Activated naive CD8-positive, alpha-beta T cell treated with anti-CD3 and anti-CD28 coated beads, Interleukin-2, amount 50 U/mL, for 16 hours (primary cell): Measurements from ENCODE around the gene LRRC17.

ENCODE experiments used
- DNase-seq: peaks from one replicate; pipeline ENCODE4 v3.0.0-alpha.2; 2020; ENCODE audit warnings: low read depth, low spot score

The LRRC17 gene

DNA sequence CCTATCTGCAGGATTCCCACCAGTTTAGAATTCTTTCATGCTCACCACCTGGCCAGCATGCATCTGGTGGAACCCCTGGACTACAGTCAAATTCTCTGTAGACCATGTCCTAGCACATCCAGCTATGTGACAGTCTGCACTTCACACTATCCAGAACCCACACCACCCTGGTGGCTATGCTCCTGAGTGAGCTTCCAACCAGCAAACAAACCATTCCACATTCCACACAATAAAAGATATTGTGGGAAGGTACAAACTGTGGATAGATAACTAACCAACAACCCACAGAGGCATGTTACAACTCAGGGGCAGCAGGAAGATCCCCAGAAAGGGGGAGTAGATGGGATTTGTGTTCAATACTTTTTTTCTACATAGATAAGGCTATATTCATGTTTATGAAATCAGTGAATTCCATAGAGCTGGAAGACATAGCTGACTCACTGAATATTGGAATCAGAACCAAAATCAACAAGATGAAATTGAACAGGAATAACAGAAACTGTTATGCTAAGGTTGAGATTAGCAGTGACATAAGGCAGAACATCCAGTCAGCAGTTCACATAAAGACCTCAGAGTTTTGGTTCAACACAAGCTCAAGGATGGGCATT, 72.5 kb downstream of the LRRC17 start:
- DNase-seq, result no peak

DNA sequence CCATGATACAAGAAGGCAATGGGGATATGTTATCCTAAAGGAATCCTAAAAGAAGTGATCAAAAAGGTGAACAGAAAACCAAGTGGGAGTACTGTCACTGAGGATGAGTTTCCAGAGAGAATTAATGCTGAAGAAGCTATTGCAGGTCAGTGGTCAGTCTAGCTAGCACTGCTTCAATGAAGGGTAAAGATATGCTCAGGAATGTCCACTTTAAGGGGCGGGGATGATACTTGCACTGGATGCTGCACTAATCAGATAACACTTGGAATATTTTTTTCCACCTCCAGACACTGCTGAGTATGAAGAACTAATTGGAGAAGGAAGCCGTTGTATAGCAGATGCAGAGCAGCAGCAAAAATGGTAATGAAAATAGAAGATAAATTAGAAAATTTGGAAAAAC, 75.3 kb downstream of the LRRC17 start:
- no peak for DNase-seq

DNA sequence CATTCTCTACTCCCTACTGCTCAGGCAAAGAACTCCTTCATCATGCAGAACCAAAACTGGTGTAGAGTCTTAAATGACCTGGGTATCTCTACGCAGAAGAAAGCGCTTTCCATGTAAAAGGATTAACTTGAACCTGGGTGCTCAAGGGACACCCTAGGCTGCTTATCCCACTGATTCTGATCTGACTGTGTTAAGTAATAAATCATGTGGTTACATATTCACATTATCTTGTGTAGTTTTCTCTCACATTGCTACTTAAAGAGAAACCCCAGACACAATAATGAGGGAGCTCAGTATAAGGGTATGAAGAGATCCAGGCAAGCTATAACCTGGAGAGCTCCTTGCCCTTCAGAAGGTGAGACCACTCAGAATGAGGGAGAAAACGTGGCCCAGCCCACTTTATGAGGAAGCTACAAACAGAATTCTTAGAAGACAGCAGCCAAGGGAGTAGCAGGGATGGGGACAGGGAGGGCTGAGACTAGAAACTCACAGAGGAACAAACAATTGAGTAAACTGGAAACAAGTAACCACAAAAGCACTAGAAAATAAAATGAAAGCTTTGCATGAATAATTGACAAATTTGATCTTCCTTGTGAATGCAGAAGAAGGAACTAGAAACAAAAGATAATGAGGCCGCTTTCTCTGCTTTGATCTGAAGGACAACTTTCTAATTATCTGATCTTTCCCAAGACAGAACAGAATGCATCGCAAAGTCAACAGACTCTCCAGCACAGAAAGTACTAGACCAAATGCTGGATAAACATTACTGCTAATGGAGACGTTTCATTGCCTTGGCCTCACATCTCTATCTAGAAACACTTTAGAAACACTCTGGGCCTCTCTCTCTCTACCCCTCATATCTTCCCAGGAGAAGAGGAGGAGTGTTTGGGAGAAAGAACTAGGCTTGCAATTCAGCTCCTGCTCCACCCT, 76.1 kb downstream of the LRRC17 start:
- DNase-seq, result no peak

DNA sequence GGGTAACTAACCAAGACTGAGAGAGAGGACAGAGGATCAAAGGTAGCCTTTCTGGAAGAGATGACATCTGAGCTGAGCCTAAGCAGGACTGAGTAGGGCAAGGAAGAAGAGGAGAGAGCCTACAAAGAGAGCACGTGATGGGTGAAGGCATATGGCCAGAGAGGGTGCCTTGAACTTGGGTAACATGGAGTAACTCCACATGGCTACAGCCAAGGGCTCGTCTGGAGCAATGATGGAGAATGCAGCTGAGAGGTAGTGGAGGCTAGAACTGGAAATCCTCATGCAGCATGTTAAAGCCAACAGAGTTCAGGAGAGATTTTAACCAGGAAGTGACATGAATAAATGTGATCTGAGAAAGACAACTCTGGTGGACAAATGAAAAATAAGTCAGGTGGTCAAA, 77.8 kb downstream of the LRRC17 start:
- no peak for DNase-seq

DNA sequence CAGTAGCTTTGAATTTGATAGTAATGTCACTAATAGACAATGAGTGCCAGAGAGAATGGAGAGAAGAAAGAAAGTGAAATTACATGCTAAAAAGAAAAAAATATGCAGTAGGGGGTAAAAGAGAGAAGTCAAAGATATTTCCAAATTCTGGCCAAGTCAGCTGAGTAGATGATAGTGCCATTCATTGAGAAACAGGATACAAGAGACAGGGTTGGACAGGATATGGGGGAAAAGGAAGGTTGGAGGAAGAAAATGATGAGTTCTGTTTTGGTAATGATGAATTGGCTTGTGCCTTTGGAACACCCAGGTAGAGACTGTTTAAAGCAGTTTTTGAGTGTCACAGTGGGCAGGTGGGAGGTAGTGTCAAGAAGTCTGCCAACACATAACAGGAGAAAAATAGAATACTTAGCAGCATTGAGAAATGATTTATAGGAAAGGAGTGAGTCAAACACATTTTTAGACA, 78.3 kb downstream of the LRRC17 start:
- DNase-seq, result no peak

DNA sequence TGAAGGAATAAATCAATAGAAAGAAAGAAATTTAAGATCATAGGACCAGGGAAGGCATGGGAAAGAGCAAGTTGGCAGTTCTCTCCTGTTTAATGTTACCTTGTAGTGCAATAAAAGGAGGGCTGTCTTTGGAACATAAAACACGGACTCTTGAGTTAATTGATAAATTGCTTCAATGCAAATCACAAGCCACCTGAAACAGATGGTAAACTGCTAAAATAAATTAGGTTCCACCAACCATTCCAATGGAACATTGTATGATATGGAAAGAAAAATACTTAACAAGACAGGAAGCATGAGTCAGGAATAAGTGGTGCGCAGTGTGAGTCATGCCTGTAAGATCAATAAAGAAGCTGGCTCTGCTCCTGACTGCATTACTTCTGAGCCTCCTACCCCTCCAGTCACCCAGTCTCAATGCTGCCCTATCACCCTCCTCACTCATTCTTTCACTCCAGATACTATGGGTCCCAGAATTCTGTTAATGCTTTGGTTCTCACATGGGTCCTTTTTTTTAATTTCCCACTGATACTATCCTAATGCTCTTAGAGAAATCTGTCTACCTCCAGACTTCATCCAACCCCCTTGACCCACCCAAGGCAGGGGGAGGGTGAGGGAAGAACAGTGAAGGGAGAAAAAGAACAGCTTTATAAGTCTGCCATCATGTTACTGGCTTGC, 78.9 kb downstream of the LRRC17 start:
- DNase-seq, result no peak

DNA sequence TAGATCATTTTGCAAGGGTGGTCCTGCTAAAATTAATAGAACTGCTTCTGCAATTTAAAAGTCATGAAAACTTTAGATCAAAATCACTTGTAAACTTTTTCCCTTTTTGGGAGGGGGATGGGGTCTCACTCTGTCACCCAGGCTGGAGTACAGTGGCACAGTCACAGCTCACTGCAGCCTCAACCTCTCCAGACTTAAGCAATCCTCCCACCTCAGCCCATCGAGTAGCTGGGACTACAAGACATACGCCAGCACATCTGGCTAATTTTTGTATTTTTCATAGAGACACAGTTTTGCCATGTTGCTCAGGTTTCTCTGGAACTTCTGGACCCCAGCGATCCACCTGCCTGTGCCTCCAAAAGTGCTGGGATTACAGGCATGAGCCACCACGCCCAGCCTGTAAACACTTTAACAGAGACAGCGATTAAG, 79.7 kb downstream of the LRRC17 start:
- DNase-seq, result no peak

DNA sequence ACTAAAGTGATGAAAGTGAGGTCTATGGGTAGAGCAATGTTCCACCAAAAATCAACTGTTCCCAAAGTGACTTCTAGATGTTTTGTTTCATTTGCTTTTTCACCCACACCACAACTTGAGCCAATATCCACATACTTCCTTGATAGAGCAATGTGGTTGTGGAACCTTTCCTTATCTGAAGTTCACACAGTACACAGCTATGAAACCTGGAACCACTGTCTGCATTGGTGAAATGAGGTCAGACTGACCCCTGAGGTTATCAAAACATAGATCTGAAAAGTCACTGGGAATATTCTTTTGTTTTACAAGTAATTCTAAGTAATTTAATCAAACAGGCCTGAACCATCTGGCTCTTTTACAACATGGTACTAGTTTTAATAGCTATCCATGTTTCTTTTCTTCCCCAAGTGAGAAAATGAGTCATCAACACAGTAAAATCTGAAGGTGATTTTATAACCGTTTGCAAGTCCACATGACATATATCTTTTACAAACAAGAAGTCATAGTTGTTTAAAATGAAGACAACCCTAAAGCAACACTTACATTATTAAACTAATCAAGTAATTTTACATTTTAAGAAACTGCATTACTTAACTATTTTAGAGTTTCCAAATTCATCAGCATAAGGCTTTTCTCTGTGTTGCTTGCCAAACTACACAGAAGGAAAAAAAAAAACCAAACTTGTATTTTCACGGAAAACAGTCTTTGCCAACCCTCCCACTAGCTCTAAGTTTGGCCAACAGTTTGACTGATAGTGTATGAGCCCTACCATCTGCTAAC, 80.3 kb downstream of the LRRC17 start:
- DNase-seq, result no peak

DNA sequence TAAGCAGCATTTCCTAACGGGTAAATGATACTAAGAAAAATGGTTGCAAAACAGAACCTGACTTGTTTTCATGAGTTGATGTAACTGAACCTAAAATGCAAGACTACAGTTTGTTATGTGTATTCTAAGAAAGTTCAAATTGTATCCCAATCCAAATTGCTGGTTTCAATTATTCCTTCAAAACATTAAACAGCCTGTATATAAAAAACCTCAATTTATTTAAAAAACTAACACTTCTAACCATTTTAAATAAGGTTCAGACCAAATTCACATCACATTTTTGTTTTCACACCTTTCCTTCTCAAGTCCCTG, 80.9 kb downstream of the LRRC17 start:
- DNase-seq, result no peak

DNA sequence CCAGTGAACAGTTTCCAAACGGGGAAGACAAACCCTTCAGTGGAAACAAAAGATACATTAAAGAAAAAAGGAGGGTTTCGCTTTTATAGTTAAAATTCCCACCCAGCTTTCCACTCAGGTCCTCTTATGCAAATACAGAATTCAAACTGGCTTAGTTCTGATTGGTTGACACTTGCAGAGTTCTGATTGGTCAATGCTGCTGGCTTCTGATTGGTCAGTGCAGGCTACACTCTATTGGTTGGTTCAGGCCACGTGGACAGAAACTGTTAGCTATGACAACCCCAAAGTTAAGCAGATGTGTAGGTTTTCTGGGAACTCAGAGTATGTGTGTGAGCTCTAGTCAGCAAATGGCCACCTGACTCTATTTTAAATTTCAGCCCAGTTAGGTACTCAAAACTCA, 81.8 kb downstream of the LRRC17 start:
- DNase-seq, result no peak
